HEK293 (cell line): Measurements from ENCODE around the gene C8G.

Experiments used
- PBX3 ChIP-seq: sonication (generic); formaldehyde crosslinking; IDR thresholded peaks from 2 replicates; pipeline ENCODE4 v1.8.1; 2022; ENCODE audit warnings: mild to moderate bottlenecking, moderate library complexity, missing genetic modification reagents
- ZBTB21 ChIP-seq: fragments of 450-650 bp; formaldehyde crosslinking; IDR thresholded peaks from 2 replicates; pipeline ENCODE4 v1.5.1; 2017; ENCODE audit warnings: missing biosample characterization, missing genetic modification characterization
- ZNF768 ChIP-seq: fragments of 450-650 bp; formaldehyde crosslinking; IDR thresholded peaks from 2 replicates; pipeline ENCODE4 v1.5.1; 2018; ENCODE audit warnings: missing biosample characterization, mild to moderate bottlenecking, missing genetic modification characterization

GRCh38 chr9:136964171-136964689 is 19.2 kb downstream of the C8G start:
- TF ChIP-seq PBX3 (CRISPR knock-in tag) (no peak), ZBTB21 (no peak), ZNF768 (tag by site-specific recombination) (no peak)
